Activated naive CD4-positive, alpha-beta T cell treated with anti-CD3 and anti-CD28 coated beads, Interleukin-2, amount 10 ng/mL, durations not matched to agents 7 days and 5 days (primary cell): ENCODE data around the gene AKAP10.
"Not testable (repeated sequence)": the region's sequence is repeated elsewhere in the genome, so short reads cannot be mapped to it uniquely, and the experiment has no call there.

ENCODE experiments used
- CTCF ChIA-PET: fragments of 350-600 bp; sonication (Branson Sonifier 250); formaldehyde crosslinking; loops from one replicate; lab custom pipeline; 2021; ENCODE audit warnings: antibody characterized with exemption; lab: Charles Lee
- DNase-seq: peaks from one replicate; pipeline ENCODE4 v3.0.0-alpha.2; 2020
- H3K27ac Mint-ChIP-seq: one replicate; pipeline ENCODE4 v1.8.0; 2021; ENCODE audit warnings: mild to moderate bottlenecking, moderate library complexity, mixed read lengths
- H3K27me3 Mint-ChIP-seq: one replicate; pipeline ENCODE4 v1.8.0; 2021; ENCODE audit warnings: mild to moderate bottlenecking, mixed read lengths
- H3K36me3 Mint-ChIP-seq: one replicate; pipeline ENCODE4 v1.8.0; 2021; ENCODE audit warnings: mixed read lengths
- H3K4me1 Mint-ChIP-seq: one replicate; pipeline ENCODE4 v1.8.0; 2021; ENCODE audit warnings: mixed read lengths
- H3K4me3 Mint-ChIP-seq: one replicate; pipeline ENCODE4 v1.8.0; 2021; ENCODE audit warnings: mild to moderate bottlenecking, moderate library complexity, mixed read lengths
- H3K9me3 Mint-ChIP-seq: one replicate; pipeline ENCODE4 v1.8.0; 2021; ENCODE audit warnings: mixed read lengths

Gene AKAP10

GRCh38 chr17:19977293-19978208 lies at the start of gene AKAP10:
AKAP10 (minus strand) TSS chr17:19977828; CDS start chr17:19977679, 149 bp downstream.
- H3K27ac Mint-ChIP-seq, result peak within 1 kb of the TSS; percentile 94
- peak; percentile 96 for DNase-seq
- H3K4me1 Mint-ChIP-seq, result peaks cover 50% of the 10 kb centered on the region
- H3K4me3 Mint-ChIP-seq, result peak within 1 kb of the TSS; percentile 95
- CTCF ChIA-PET, result interaction anchor here (1.1 to 1.3 kb wide), 2 partner anchors 23 to 31 kb away, joined by 3 to 7 read pairs; partner anchors contain the start of gene SPECC1
- peaks cover 6% of the 10 kb centered on the region for H3K9me3 Mint-ChIP-seq
- H3K36me3 Mint-ChIP-seq, result peaks cover 33% of the 10 kb centered on the region
- no peaks in the 10 kb centered on the region for H3K27me3 Mint-ChIP-seq

- no peak for DNase-seq
- CTCF ChIA-PET, result no interaction called here
- Mint-ChIP-seq H3K4me1 (no peaks in the 10 kb centered on the region), H3K9me3 (no peaks in the 10 kb centered on the region), H3K36me3 (no peaks in the 10 kb centered on the region), H3K27ac (no peak overlapping the region), H3K4me3 (no peak overlapping the region), H3K27me3 (peaks cover 21% of the 10 kb centered on the region)
These were observed 49.3 kb upstream of the AKAP10 start for GRCh38 chr17:20026960-20027359.

- Mint-ChIP-seq H3K27ac (no peak overlapping the region), H3K36me3 (no peaks in the 10 kb centered on the region), H3K4me1 (no peaks in the 10 kb centered on the region), H3K27me3 (peaks cover 15% of the 10 kb centered on the region), H3K4me3 (no peak overlapping the region), H3K9me3 (no peaks in the 10 kb centered on the region)
- CTCF ChIA-PET, result no interaction called here
- no peak for DNase-seq
These were observed 45.1 kb upstream of the AKAP10 start for GRCh38 chr17:20022701-20023100.

- CTCF ChIA-PET, result not testable (repeated sequence)
These were observed 38.9 kb upstream of the AKAP10 start for GRCh38 chr17:20016475-20016992.

GRCh38 chr17:20012017-20012536 lies 34.4 kb upstream of the AKAP10 start:
- Mint-ChIP-seq H3K27ac (no peak overlapping the region), H3K4me3 (no peak overlapping the region), H3K27me3 (peaks cover 61% of the 10 kb centered on the region), H3K9me3 (no peaks in the 10 kb centered on the region), H3K36me3 (no peaks in the 10 kb centered on the region), H3K4me1 (peaks cover 17% of the 10 kb centered on the region)
- no peak for DNase-seq
- CTCF ChIA-PET, result interaction anchor here (1.1 to 1.2 kb wide), 2 partner anchors 108 to 115 kb away, joined by 3 read pairs; no protein-coding TSS in a partner anchor

More at GRCh38 chr17:20016475-20016992, 38.9 kb upstream of the AKAP10 start:
- not testable (repeated sequence) for DNase-seq, H3K4me1 Mint-ChIP-seq, H3K27ac Mint-ChIP-seq, H3K4me3 Mint-ChIP-seq, H3K36me3 Mint-ChIP-seq, H3K9me3 Mint-ChIP-seq
- H3K27me3 Mint-ChIP-seq, result peaks cover 33% of the 10 kb centered on the region

GRCh38 chr17:20010936-20011335 lies 33.3 kb upstream of the AKAP10 start:
- CTCF ChIA-PET, result interaction anchor here (1.7 to 2.9 kb wide), 2 partner anchors 18 to 106 kb away, joined by 4 to 14 read pairs; no protein-coding TSS in a partner anchor
- Mint-ChIP-seq H3K9me3 (no peaks in the 10 kb centered on the region), H3K27ac (no peak overlapping the region), H3K27me3 (peaks cover 65% of the 10 kb centered on the region), H3K36me3 (no peaks in the 10 kb centered on the region), H3K4me1 (peaks cover 17% of the 10 kb centered on the region), H3K4me3 (peak overlapping the region; percentile 68)
- no peak for DNase-seq

GRCh38 chr17:20010099-20010863 lies 32.7 kb upstream of the AKAP10 start:
- Mint-ChIP-seq H3K36me3 (no peaks in the 10 kb centered on the region), H3K4me3 (peak overlapping the region; percentile 68), H3K27ac (no peak overlapping the region), H3K27me3 (peaks cover 67% of the 10 kb centered on the region), H3K9me3 (no peaks in the 10 kb centered on the region), H3K4me1 (peaks cover 17% of the 10 kb centered on the region)
- DNase-seq, result no peak
- CTCF ChIA-PET, result interaction anchor here (0.8 to 2.9 kb wide), 5 partner anchors 15 to 217 kb away, joined by 3 to 14 read pairs (median 3); no protein-coding TSS in a partner anchor

- Mint-ChIP-seq H3K27ac (no peak within 1 kb of the TSS), H3K36me3 (no peaks in the 10 kb centered on the region), H3K27me3 (peaks cover 68% of the 10 kb centered on the region), H3K4me1 (peaks cover 17% of the 10 kb centered on the region), H3K9me3 (no peaks in the 10 kb centered on the region), H3K4me3 (peak within 1 kb of the TSS; percentile 77)
- CTCF ChIA-PET, result interaction anchor here (0.8 to 2.9 kb wide), 8 partner anchors 11 to 217 kb away, joined by 3 to 14 read pairs (median 4); partner anchors contain the start of gene AKAP10
- DNase-seq, result peak; percentile 87
These were observed 31.9 kb upstream of the AKAP10 start, which contains the start of gene SPECC1 for GRCh38 chr17:20009302-20010098. SPECC1 (plus strand) TSS chr17:20009359; CDS start chr17:20096652, 87,293 bp downstream.

- H3K36me3 Mint-ChIP-seq, result no peaks in the 10 kb centered on the region
- H3K27ac Mint-ChIP-seq, result no peak overlapping the region
- H3K9me3 Mint-ChIP-seq, result no peaks in the 10 kb centered on the region
- H3K27me3 Mint-ChIP-seq, result peaks cover 67% of the 10 kb centered on the region
- H3K4me3 Mint-ChIP-seq, result peak overlapping the region; percentile 77
- CTCF ChIA-PET, result interaction anchor here (1.2 to 2.9 kb wide), 5 partner anchors 11 to 218 kb away, joined by 3 to 14 read pairs (median 4); partner anchors contain the start of gene AKAP10
- peaks cover 17% of the 10 kb centered on the region for H3K4me1 Mint-ChIP-seq
- DNase-seq, result no peak
These were observed 31.3 kb upstream of the AKAP10 start for GRCh38 chr17:20009052-20009301.

- peaks cover 17% of the 10 kb centered on the region for H3K4me1 Mint-ChIP-seq
- H3K27me3 Mint-ChIP-seq, result peaks cover 65% of the 10 kb centered on the region
- no peak overlapping the region for H3K27ac Mint-ChIP-seq
- CTCF ChIA-PET, result interaction anchor here (1.2 to 2.9 kb wide), 5 partner anchors 12 to 218 kb away, joined by 3 to 14 read pairs (median 4); partner anchors contain the start of gene AKAP10
- H3K36me3 Mint-ChIP-seq, result no peaks in the 10 kb centered on the region
- peak overlapping the region; percentile 77 for H3K4me3 Mint-ChIP-seq
- no peaks in the 10 kb centered on the region for H3K9me3 Mint-ChIP-seq
- DNase-seq, result peak; percentile 45
These were observed 30.8 kb upstream of the AKAP10 start for GRCh38 chr17:20008242-20009051.

- no peak overlapping the region for H3K27ac Mint-ChIP-seq
- H3K9me3 Mint-ChIP-seq, result no peaks in the 10 kb centered on the region
- CTCF ChIA-PET, result interaction anchor here (0.6 to 1.7 kb wide), 3 partner anchors 227 to 715 kb away, joined by 3 to 6 read pairs (median 3); no protein-coding TSS in a partner anchor
- H3K4me3 Mint-ChIP-seq, result no peak overlapping the region
- H3K27me3 Mint-ChIP-seq, result peaks cover 44% of the 10 kb centered on the region
- peaks cover 7% of the 10 kb centered on the region for H3K4me1 Mint-ChIP-seq
- H3K36me3 Mint-ChIP-seq, result no peaks in the 10 kb centered on the region
- no peak for DNase-seq
These were observed 18.9 kb upstream of the AKAP10 start for GRCh38 chr17:19996502-19996901.

GRCh38 chr17:19996086-19996485 lies 18.5 kb upstream of the AKAP10 start:
- Mint-ChIP-seq H3K36me3 (no peaks in the 10 kb centered on the region), H3K27me3 (peaks cover 48% of the 10 kb centered on the region), H3K27ac (no peak overlapping the region), H3K9me3 (no peaks in the 10 kb centered on the region), H3K4me1 (peaks cover 7% of the 10 kb centered on the region), H3K4me3 (no peak overlapping the region)
- CTCF ChIA-PET, result interaction anchor here (0.6 to 1.7 kb wide), 3 partner anchors 227 to 715 kb away, joined by 3 to 6 read pairs (median 3); no protein-coding TSS in a partner anchor
- no peak for DNase-seq
